DND-41 (cell line): ENCODE measurements around the gene RBM10.

Experiments used
- EZH2 ChIP-seq: IDR thresholded peaks from 3 replicates; pipeline ENCODE4 v1.6.1; 2012; ENCODE audit warnings: borderline replicate concordance, low read depth, mild to moderate bottlenecking, moderate library complexity, low read length, inconsistent platforms; ENCODE audit not compliant: severe bottlenecking
- TF ChIP-seq, protein P1 (sequence below): IDR thresholded peaks from 2 replicates; pipeline ENCODE4 v1.5.1; 2012; ENCODE audit warnings: borderline replicate concordance, low read length, moderate library complexity, mild to moderate bottlenecking; ENCODE audit not compliant: poor library complexity, severe bottlenecking; ENCODE audit errors: extremely low read depth

DNA sequence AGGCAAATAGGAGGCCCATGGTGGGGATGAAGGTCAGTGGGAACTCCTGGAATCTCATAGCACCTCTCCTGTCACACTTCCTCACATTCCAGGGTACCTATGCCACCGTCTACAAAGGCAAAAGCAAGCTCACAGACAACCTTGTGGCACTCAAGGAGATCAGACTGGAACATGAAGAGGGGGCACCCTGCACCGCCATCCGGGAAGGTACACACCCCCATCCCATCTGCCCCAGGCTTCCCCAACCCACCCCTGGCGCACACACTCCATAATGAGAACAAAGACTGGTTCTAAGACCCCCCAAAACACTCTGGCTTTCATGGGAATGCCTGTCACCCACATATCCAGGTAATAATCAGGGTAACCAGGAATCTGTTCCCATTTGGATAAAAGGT, 79.9 kb downstream of the RBM10 start:
- TF ChIP-seq, protein P1, sequence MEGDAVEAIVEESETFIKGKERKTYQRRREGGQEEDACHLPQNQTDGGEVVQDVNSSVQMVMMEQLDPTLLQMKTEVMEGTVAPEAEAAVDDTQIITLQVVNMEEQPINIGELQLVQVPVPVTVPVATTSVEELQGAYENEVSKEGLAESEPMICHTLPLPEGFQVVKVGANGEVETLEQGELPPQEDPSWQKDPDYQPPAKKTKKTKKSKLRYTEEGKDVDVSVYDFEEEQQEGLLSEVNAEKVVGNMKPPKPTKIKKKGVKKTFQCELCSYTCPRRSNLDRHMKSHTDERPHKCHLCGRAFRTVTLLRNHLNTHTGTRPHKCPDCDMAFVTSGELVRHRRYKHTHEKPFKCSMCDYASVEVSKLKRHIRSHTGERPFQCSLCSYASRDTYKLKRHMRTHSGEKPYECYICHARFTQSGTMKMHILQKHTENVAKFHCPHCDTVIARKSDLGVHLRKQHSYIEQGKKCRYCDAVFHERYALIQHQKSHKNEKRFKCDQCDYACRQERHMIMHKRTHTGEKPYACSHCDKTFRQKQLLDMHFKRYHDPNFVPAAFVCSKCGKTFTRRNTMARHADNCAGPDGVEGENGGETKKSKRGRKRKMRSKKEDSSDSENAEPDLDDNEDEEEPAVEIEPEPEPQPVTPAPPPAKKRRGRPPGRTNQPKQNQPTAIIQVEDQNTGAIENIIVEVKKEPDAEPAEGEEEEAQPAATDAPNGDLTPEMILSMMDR: no peak
- TF ChIP-seq EZH2: no peak
